T-cell (primary cell): ENCODE measurements around the gene MAGEA12. TPM values are rescaled to one million over a fixed set of nuclear protein-coding genes. Genes with fewer than 3 reads are reported as not detected.
"Not testable (repeated sequence)": the region's sequence is repeated elsewhere in the genome, so short reads cannot be mapped to it uniquely, and the experiment has no call there.

Source experiments
- ATAC-seq, 4 experiments: fragments of 200-7000 bp in 3 of 4; fragments of 150-1000 bp in 1 of 4; cut with Tn5 transposase; replicated peaks in 1 of 4; 1 replicate in 3 of 4; 2 replicates in 1 of 4; pipeline ENCODE4 v1.10.0; 2021; ENCODE audit warnings: moderate library complexity in 3 of 4, mild to moderate bottlenecking in 2 of 4, moderate number of reproducible peaks in 1 of 4
- CTCF ChIA-PET, 2 donors: fragments of 300-600 bp; sonication (Branson Sonifier 250); formaldehyde crosslinking; loops; one replicate each; lab custom pipeline; 2022; ENCODE audit warnings: antibody characterized with exemption in 2 of 2; lab: Charles Lee
- POLR2A ChIA-PET, 2 donors: fragments of 300-600 bp; sonication (Branson Sonifier 250); formaldehyde crosslinking; loops; one replicate each; lab custom pipeline; 2022; ENCODE audit warnings: antibody characterized with exemption in 2 of 2; lab: Charles Lee
- DNase-seq, 35 experiments: peaks; one replicate each; pipeline versions ENCODE4 v3.0.0 to v3.0.0-alpha.2; 2013 to 2023
- H3K27ac ChIP-seq: one replicate; pipeline ENCODE4 v1.5.1; 2013; ENCODE audit warnings: low read length
- H3K27me3 ChIP-seq, 2 experiments: replicated peaks in 1 of 2; 1 replicate in 1 of 2; 2 replicates in 1 of 2; pipeline versions ENCODE4 v1.6.1 to v1.7.0; 2013; ENCODE audit warnings: low read length in 1 of 2, mixed read lengths in 1 of 2; ENCODE audit not compliant: control insufficient read depth in 2 of 2, insufficient read depth in 2 of 2; ENCODE audit errors: extremely low read depth in 1 of 2
- H3K36me3 ChIP-seq, 2 donors: 1 replicate in 1 of 2; 2 replicates in 1 of 2; pipeline versions ENCODE4 v1.6.1 to v1.7.0; 2013; ENCODE audit warnings: low read length in 1 of 2; ENCODE audit not compliant: control insufficient read depth in 2 of 2, insufficient read depth in 1 of 2; ENCODE audit errors: extremely low read depth in 1 of 2
- H3K4me1 ChIP-seq, 2 experiments: 1 replicate in 1 of 2; 2 replicates in 1 of 2; pipeline versions ENCODE4 v1.6.1 to v1.7.0; 2013; ENCODE audit warnings: low read length in 2 of 2, mixed read lengths in 1 of 2; ENCODE audit not compliant: insufficient read depth in 2 of 2, control insufficient read depth in 1 of 2; ENCODE audit errors: extremely low read depth in 1 of 2
- H3K4me3 ChIP-seq, 2 donors: 1 replicate in 1 of 2; 2 replicates in 1 of 2; pipeline versions ENCODE4 v1.5.1 to v1.7.0; 2013; ENCODE audit warnings: mild to moderate bottlenecking in 2 of 2, low read length in 1 of 2, moderate library complexity in 1 of 2; ENCODE audit not compliant: control insufficient read depth in 1 of 2; ENCODE audit errors: extremely low read depth in 1 of 2
- H3K9me3 ChIP-seq: 2 replicates; pipeline ENCODE4 v1.7.0; 2013
- H3K27ac Mint-ChIP-seq, 2 donors: one replicate each; pipeline ENCODE4 v1.8.0; 2020 to 2021; ENCODE audit warnings: mild to moderate bottlenecking in 2 of 2, mixed read lengths in 2 of 2
- H3K27me3 Mint-ChIP-seq, 2 donors: one replicate each; pipeline ENCODE4 v1.8.0; 2021 to 2022; ENCODE audit warnings: mixed read lengths in 2 of 2
- H3K36me3 Mint-ChIP-seq: one replicate; pipeline ENCODE4 v1.8.0; 2021; ENCODE audit warnings: mixed read lengths
- H3K4me1 Mint-ChIP-seq, 3 donors: one replicate each; pipeline ENCODE4 v1.8.0; 2020 to 2022; ENCODE audit warnings: mixed read lengths in 3 of 3, mild to moderate bottlenecking in 1 of 3
- H3K4me3 Mint-ChIP-seq, 3 donors: one replicate each; pipeline ENCODE4 v1.8.0; 2020 to 2022; ENCODE audit warnings: mild to moderate bottlenecking in 3 of 3, mixed read lengths in 3 of 3, moderate library complexity in 3 of 3
- H3K9me3 Mint-ChIP-seq, 3 donors: one replicate each; pipeline ENCODE4 v1.8.0; 2020 to 2022; ENCODE audit warnings: mixed read lengths in 3 of 3
- WGBS: methylation state at CpG from one replicate; pipeline ENCODE4 v1.1.5; 2013; ENCODE audit warnings: missing lambda C conversion rate; ENCODE audit not compliant: insufficient coverage; 5-methylcytosine and 5-hydroxymethylcytosine counted together
- total RNA-seq, 35 experiments: library from RNA in 6 of 35; stranded (reverse) in 6 of 35; fragments of 120-200 nt in 1 of 35; gene quantifications; one replicate each; pipeline versions ENCODE4 v1.2.1 to v1.2.4 and lab custom pipeline; 2013 to 2026

The MAGEA12 gene
- total RNA-seq, 5 donors from 2014 or later (not counting 1 experiment from before 2014, with no cell fraction given): 0.13 TPM; not detected in 4

DNA sequence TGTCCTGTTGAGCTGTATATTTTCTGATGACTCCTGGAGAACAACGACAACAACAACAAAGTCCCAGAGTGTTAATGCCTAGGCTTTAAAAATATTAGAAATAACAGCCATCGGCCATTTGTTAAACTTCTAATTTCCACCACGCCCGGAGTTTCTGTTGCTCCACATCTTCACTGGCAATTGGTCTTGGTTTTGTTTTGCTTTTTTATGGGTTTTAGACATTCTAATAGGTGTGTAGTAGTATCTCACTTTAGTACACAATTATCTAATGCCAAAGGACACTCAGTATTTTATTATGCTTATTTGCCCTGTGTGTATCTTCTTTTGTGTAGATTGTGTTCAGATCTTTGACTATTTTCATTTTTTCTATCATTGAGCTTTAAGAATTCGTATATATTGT is 5.0 kb downstream of the MAGEA12 start:
- Histone ChIP-seq H3K27ac (no peak overlapping the region), H3K27me3 (no peaks in the 10 kb centered on the region), H3K36me3 (no peaks in the 10 kb centered on the region), H3K4me3 (no peak overlapping the region), H3K9me3 (no peaks in the 10 kb centered on the region), H3K4me1 (no peaks in the 10 kb centered on the region)
- H3K36me3 Mint-ChIP-seq: no peaks in the 10 kb centered on the region
- DNase-seq: no peak
- no peak for ATAC-seq
- POLR2A ChIA-PET: no interaction called here
- H3K4me1 Mint-ChIP-seq: no peaks in the 10 kb centered on the region
- no CpG with 5 or more reads among the region's 5 CpGs for WGBS
- CTCF ChIA-PET: no interaction called here
- H3K27me3 Mint-ChIP-seq: peaks cover 0 to 6% of the 10 kb centered on the region in 2 donors
- no peak overlapping the region for H3K4me3 Mint-ChIP-seq
- no peak overlapping the region for H3K27ac Mint-ChIP-seq
- H3K9me3 Mint-ChIP-seq: no peaks in the 10 kb centered on the region

DNA sequence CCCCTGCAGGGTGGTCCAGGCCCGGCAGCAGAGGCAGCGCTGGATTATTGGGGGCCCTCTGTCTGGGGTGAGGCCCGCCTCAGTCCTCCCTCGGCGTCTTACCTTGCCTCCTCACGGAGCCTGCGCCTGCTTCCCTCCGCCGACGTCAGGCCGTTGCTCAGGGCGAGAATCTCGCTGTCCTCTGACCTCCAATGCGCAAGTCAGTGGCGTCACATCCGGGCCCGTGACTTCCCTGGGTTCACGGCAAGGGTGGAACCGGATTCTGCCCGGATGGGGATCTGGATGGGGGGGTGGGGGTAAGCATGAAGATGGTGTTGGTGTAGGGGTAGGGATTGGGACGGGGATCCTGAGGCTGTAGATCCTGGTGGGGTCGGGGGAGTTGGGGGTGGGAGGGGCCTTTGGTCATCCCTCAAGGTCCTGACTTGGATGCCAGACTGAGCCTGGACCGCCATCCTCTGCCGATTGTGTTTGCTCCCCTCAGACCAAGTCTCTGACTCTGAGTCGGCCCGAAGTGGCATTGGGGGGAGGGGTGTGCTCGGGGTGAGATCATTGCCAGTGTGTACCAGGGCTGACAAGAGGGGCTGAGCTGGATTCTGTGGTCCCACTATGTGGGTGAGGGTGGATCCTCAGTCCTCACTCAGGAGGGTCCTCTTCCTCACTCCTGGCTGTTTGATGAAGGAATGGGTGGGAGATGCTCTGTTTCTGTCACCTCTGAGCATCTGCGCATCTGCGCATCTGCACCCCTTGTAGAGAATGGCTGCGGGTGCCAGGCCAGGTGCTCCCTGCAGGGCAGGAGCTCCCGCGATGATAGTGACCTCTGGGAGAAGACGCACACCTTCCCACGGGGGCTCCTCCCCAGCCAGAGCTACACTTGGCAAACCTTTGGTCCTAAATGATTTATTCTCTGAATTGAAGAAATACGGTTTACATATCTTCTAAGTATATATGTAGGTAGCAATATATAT is 20.4 kb downstream of the MAGEA12 start, which contains the start of gene MAGEA2:
TSS of gene MAGEA2 (minus strand) at position 157 of the 965 bp plus-strand sequence. CDS start 2,479 bp downstream, outside the sequence.
- DNase-seq, ATAC-seq, H3K9me3 Mint-ChIP-seq, H3K27me3 ChIP-seq, H3K4me3 ChIP-seq, H3K27ac Mint-ChIP-seq, H3K36me3 ChIP-seq, H3K27ac ChIP-seq, H3K4me3 Mint-ChIP-seq, POLR2A ChIA-PET, H3K9me3 ChIP-seq, CTCF ChIA-PET, H3K27me3 Mint-ChIP-seq, H3K4me1 Mint-ChIP-seq, H3K36me3 Mint-ChIP-seq, H3K4me1 ChIP-seq: not testable (repeated sequence)
- whole genome bisulfite sequencing: no CpG with 5 or more reads among the region's 35 CpGs

DNA sequence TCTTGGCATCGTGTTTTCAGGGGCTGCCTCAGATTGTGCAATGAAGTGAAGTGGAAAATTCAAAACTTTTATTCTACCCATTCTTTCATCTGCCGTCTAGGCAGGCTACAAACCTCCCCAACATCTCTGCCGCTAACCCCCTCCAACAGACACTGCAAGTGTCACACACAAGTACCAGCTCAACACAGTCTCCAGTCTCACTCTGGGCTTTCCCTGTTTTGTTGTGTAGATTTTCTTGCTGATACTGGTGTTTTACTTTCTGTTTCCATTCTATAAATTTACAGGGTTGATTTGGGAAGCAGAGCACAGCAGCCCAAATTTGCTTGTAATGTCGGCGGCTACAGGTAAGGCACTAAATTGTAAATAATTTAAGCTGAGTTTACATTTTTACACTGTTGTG is 21.3 kb downstream of the MAGEA12 start:
- H3K27ac Mint-ChIP-seq, H3K9me3 Mint-ChIP-seq, H3K4me3 Mint-ChIP-seq, DNase-seq, H3K27me3 Mint-ChIP-seq, ATAC-seq, H3K4me3 ChIP-seq, H3K36me3 Mint-ChIP-seq, H3K9me3 ChIP-seq, H3K4me1 ChIP-seq, H3K27ac ChIP-seq, CTCF ChIA-PET, H3K27me3 ChIP-seq, POLR2A ChIA-PET, H3K4me1 Mint-ChIP-seq, H3K36me3 ChIP-seq: not testable (repeated sequence)
- WGBS: no CpG with 5 or more reads among the region's 5 CpGs

DNA sequence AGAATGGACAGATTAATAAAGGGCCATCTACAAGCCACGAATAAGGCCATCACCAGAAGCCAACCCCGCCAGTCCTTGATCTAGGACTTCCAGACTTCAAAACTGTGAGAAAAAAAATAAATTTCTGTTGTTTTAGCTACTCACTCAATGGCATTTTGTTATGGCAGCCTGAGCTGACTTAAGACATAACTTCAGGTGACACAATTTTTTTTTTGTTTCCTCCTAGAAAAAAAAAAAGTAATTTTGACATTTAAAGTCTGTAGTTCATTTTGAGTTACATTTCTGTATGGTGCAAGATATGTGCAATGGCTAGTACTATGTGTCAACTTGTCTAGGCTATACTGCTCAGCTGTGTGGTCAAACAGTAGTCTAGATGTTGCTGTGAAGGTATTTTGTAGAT is 25.4 kb downstream of the MAGEA12 start, which contains the start of gene CSAG3:
TSS of gene CSAG3 (plus strand) at position 301 of the 400 bp plus-strand sequence.
- H3K9me3 ChIP-seq, H3K9me3 Mint-ChIP-seq, H3K27ac Mint-ChIP-seq, H3K4me1 ChIP-seq, DNase-seq, H3K4me3 Mint-ChIP-seq, ATAC-seq, H3K4me1 Mint-ChIP-seq, POLR2A ChIA-PET, CTCF ChIA-PET, H3K4me3 ChIP-seq, H3K36me3 ChIP-seq, H3K27me3 ChIP-seq, H3K36me3 Mint-ChIP-seq, H3K27ac ChIP-seq, H3K27me3 Mint-ChIP-seq: not testable (repeated sequence)
- WGBS: no CpG with 5 or more reads among the region's 2 CpGs

DNA sequence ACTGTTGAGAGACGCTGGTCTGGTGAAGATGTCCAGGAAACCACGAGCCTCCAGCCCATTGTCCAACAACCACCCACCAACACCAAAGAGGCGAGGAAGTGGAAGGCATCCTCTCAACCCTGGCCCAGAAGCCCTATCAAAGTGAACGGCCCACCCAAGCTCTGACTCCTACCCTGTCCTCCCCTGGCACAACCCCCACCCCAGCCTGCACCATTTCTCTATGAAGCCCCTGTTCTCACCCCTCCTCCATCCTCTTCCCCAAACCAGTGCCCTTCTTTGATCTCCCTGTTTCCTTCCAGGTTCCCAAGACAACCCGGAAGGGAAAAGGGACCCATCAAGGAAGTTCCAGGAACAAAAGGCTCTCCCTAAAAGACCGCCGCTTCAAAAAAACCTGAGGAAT is 26.0 kb downstream of the MAGEA12 start:
- CTCF ChIA-PET, H3K4me3 Mint-ChIP-seq: not testable (repeated sequence)

DNA sequence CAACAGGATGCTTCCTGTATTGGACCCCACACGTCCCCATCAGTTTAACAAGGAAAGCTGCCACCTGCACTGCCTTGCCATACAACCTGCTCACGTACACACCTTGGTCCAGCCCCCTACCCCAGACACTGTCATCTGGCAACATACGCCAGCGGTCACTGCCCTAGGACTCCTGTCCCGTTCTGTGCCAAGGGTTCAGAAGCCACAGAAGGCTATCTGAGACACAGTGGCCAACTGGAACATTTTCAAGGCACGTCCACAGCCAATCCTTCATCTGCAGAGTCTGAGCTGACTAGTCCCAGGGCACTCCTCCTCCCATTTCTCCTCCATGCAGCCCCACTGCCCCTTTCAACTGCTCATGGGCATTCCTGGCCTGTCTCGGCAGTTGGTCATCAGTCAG is 28.0 kb downstream of the MAGEA12 start:
- H3K4me3 ChIP-seq, H3K27ac ChIP-seq, H3K36me3 Mint-ChIP-seq, H3K27ac Mint-ChIP-seq, H3K27me3 ChIP-seq, CTCF ChIA-PET, H3K9me3 Mint-ChIP-seq, H3K4me3 Mint-ChIP-seq, ATAC-seq, POLR2A ChIA-PET, H3K4me1 Mint-ChIP-seq, H3K9me3 ChIP-seq, H3K4me1 ChIP-seq, DNase-seq, H3K27me3 Mint-ChIP-seq, H3K36me3 ChIP-seq: not testable (repeated sequence)
- no CpG with 5 or more reads among the region's 7 CpGs for WGBS

More for the DNA sequence above, 26.0 kb downstream of the MAGEA12 start:
- no CpG with 5 or more reads among the region's 7 CpGs for WGBS
- POLR2A ChIA-PET, H3K4me1 Mint-ChIP-seq, H3K27me3 Mint-ChIP-seq, H3K27ac Mint-ChIP-seq, H3K36me3 ChIP-seq, H3K4me1 ChIP-seq, H3K27me3 ChIP-seq, ATAC-seq, H3K4me3 ChIP-seq, H3K27ac ChIP-seq, H3K9me3 ChIP-seq, DNase-seq, H3K36me3 Mint-ChIP-seq, H3K9me3 Mint-ChIP-seq: not testable (repeated sequence)
